22Rv1 (cell line): ENCODE data around the gene IL10RA.

Experiments used
- CTCF ChIP-seq: fragments of 450-650 bp; IDR thresholded peaks from 2 replicates; pipeline ENCODE4 v1.5.1; 2017; ENCODE audit warnings: mild to moderate bottlenecking
- ZFX ChIP-seq: fragments of 450-650 bp; IDR thresholded peaks from 2 replicates; pipeline ENCODE4 v1.6.1; 2017; ENCODE audit warnings: antibody characterized with exemption, borderline replicate concordance

- TF ChIP-seq CTCF (no peak), ZFX (no peak)
These were observed 29.9 kb downstream of the IL10RA start for GRCh38 chr11:118016104-118016503.
